PC-3 (cell line): ENCODE results near the gene OCA2.

ENCODE experiments used
- CTCF ChIP-seq: fragments of 300-600 bp; sonication (generic); conservative IDR thresholded peaks from 2 replicates; pipeline ENCODE4 v1.5.1; 2017; ENCODE audit warnings: antibody characterized with exemption, low read depth, mild to moderate bottlenecking, low read length
- EZH2phosphoT487 ChIP-seq: fragments of 300-600 bp; sonication (generic); IDR thresholded peaks from 2 replicates; pipeline ENCODE4 v1.6.1; 2018; ENCODE audit warnings: mild to moderate bottlenecking, antibody characterized with exemption, low read length, borderline replicate concordance

- peak; percentile 74 for TF ChIP-seq CTCF
- no peak for TF ChIP-seq EZH2phosphoT487
Observed at GRCh38 chr15:28086175-28086703, 12.9 kb downstream of the OCA2 start.
